ENCODE data around the gene ZMYND11.
"Not testable (repeated sequence)": the region's sequence is repeated elsewhere in the genome, so short reads cannot be mapped to it uniquely, and the experiment has no call there.

ZMYND11 gene

DNA sequence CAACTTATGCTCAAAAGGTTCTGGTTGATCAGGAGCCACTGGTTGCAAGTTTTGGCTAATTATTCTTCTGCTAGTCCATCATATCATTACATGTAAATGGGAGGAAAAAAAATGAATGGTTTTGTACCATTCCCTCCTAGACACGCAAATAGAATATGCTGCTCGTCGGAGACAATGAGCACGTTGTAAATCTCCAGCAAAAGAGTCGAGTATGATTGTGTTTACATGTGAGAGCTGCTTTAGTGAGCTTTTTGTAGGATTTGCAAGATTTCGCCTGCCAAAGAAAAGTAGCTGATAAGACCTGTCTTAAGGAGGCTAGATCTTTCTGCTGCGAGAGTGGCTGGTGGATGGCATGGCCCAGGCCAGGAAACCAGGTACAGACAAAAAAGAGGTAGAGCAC, 109.0 kb downstream of the ZMYND11 start:
- no peak for DNase-seq (ENCODE audit: low read depth in 3 of 3)

DNA sequence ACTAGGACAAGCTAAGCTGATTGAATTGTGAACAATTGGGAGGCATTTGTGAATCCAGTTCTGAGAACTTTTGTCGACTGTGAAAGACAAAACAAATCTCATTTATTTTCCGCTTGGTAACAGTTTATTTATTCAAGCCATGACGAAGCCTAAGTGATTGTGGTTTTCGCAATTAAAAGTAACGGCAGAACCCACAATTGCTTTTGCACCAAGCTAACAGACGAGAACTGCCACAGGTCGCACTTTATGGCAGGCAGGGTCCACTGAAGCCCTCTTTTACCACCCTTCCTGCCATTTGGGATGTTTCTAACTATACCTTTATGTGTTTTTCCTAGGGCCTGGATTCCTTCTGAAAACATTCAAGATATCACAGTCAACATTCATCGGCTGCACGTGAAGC, 111.2 kb downstream of the ZMYND11 start:
- DNase-seq (ENCODE audit: low read depth in 3 of 3): no peak

DNA sequence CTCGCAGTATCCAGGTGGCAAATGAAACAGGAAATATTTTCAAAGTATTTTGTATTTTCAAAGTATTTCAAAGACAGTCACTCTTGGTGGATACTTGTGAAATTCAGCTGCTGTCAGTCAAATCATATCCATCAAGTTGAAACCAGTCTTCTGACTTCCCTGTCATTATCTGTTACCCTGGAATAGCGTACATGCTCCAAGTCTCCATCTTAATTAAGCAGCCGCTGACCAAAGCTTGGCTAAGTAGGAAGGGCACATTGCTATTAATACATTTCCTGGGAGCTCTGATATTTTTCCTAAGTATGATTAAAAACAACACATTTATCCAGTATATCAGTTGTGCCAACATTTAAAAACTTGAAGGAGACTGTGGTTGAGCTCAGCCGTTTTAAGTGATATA, 112.2 kb downstream of the ZMYND11 start:
- no peak for DNase-seq (ENCODE audit: low read depth in 3 of 3)

DNA sequence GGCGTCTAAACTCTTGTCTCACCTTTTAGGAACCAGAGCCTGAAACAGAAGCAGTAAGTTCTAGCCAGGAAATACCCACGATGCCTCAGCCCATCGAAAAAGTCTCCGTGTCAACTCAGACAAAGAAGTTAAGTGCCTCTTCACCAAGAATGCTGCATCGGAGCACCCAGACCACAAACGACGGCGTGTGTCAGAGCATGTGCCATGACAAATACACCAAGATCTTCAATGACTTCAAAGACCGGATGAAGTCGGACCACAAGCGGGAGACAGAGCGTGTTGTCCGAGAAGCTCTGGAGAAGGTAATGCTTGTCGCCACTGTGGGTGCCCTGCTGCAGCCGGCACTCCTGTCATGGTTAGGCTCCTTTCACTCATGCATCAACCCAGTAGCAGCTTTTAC, 113.1 kb downstream of the ZMYND11 start:
- DNase-seq (ENCODE audit: low read depth in 3 of 3): no peak

DNA sequence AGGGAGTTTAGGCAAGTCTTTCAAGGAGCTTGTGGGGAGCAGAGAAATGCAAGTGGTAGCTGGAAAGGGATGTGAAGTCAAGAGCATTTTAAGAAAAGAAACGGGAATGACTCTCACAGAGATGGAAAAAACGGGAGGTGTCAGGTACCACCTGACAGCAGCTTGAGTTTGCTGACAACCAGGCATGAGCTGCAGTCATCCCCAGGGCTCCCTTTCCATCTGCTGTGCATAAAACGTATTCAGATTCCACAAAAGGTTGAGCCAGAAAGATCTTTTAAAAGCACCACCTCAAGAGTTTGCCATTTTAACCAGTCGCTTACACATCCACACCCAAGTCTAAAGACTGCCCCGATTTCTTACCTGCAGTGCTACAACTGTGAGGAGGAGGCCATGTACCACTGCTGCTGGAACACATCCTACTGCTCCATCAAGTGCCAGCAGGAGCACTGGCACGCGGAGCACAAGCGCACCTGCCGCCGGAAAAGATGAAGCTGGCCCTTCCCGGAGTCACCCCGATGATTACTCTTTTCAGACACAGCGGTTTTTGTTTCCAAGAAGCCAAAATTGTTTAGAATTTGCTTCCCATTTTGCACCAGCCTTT, 116.8 kb downstream of the ZMYND11 start:
- no peak for DNase-seq (ENCODE audit: low read depth in 3 of 3)

DNA sequence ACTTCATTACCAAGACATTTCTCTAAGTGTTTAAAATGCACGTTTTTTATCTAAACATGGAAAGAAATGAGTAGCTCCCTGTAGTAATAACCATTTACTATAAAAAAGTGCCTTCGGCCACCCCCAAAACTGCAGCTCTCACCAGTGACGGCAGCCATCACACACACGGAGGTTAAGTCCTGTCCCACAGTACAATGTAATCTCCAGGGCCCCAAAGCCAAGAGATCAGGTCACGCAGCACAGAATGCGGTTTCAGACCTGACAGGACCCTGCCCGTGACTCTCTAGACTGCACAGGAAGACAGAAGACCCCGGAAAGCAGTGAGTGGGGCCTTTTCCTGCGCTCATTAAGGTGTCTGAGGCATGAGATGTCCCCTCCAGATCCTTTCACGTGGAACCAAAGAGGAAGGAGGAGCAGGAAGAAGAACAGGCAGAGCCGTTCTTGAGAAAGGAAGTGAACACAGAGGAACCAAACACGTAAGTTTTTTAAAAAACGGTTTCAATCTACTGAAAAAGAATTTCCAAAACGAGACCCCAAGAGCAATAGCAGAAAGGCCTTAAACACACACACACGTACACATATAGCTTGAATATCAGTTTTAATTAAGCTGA, 125.7 kb downstream of the ZMYND11 start:
- DNase-seq (ENCODE audit: low read depth in 3 of 3): no peak

DNA sequence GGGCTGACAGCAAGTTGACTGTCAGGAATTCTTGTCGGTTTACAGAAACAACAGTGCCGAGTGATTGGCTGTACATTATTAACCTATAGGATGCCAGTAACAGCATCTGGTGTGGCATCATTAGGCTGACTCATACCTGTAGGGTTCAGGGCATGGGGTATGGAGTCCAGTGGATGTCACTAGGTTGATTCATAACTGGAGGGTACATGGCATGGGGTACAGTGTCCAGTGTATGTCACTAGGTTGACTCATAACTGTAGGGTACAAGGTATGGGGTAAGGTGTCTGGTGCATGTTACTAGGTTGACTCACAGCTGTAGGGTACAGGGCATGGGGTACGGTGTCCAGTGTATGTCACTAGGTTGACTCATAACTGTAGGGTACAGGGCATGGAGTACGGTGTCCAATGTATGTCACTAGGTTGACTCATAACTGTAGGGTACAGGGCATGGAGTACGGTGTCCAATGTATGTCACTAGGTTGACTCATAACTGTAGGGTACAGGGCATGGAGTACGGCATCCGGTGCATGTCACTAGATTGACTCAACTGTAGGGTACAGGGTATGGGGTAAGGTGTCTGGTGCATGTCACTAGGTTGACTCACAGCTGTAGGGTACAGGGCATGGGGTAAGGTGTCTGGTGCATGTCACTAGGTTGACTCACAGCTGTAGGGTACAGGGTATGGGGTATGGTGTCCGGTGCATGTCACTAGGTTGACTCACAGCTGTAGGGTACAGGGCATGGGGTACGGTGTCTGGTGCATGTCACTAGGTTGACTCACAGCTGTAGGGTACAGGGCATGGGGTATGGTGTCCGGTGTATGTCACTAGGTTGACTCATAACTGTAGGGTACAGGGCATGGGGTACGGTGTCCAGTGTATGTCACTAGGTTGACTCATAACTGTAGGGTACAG, 129.2 kb downstream of the ZMYND11 start:
- DNase-seq (ENCODE audit: low read depth in 3 of 3): not testable (repeated sequence)

DNA sequence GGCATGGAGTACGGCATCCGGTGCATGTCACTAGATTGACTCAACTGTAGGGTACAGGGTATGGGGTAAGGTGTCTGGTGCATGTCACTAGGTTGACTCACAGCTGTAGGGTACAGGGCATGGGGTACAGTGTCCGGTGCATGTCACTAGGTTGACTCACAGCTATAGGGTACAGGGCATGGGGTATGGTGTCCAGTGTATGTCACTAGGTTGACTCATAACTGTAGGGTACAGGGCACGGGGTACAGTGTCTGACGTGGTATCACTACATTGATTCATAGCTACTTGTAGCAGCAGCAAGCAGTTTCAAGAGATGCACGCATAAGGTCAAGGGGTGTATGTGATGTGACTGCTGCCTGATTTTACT, 129.8 kb downstream of the ZMYND11 start:
- not testable (repeated sequence) for DNase-seq (ENCODE audit: low read depth in 3 of 3)

DNA sequence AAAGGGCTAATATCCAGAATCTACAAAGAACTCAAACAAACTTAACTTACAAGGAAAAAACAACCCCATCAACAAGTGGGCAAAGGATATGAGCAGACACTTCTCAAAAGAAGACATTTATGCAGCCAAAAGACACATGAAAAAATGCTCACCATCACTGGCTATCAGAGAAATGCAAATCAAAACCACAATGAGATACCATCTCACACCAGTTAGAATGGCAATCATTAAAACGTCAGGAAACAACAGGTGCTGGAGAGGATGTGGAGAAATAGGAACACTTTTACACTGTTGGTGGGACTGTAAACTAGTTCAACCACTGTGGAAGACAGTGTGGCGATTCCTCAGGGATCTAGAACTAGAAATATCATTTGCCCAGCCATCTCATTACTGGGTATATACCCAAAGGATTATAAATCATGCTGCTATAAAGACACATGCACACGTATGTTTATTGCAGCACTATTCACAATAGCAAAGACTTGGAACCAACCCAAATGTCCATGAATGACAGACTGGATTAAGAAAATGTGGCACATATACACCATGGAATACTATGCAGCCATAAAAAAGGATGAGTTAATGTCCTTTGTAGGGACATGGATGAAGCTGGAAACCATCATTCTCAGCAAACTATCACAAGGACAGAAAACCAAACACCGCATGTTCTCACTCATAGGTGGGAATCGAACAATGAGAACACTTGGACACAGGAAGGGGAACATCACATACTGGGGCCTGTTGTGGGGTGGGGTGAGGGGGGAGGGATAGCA, 130.7 kb downstream of the ZMYND11 start:
- DNase-seq (ENCODE audit: low read depth in 3 of 3): not testable (repeated sequence)

DNA sequence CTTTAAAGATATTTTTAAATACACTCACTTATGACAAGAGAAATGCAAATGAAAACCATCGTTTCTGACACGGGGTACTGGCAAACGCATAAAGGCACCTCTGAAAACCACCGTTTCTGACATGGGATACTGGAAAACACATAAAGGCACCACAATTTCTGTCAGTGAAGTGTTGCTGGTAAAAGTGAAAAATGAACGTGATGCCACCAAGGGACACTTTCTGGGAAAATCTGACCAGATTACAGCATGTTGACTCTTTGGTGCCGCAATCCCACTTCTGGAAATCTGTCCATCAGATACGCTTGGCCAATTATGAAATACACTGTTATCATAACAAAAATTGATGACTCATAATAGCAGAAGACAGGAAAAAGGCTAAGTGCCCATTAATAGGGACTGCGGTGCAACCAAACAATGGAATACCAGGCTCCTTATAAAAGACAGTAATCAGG, 131.7 kb downstream of the ZMYND11 start:
- DNase-seq (ENCODE audit: low read depth in 3 of 3): no peak

DNA sequence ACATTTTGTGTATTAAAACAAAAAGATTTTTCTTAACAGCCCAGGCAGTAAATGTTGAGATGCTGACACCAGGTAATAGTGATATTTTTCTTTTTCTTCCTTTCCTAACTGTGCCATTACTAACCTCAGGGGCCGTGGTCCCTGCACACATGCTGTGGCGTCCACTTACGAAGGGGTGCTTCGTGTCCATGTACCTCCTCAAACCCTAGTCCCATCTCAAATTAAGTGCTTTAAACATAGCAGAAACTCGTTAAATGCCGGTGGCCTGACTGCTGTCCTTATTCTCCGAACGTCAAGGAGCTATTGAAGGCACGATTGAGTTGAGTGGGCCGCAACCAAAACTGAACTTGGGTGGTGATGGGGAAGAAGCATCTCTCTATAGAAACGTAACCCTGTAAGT, 132.4 kb downstream of the ZMYND11 start:
- no peak for DNase-seq (ENCODE audit: low read depth in 3 of 3)

DNA sequence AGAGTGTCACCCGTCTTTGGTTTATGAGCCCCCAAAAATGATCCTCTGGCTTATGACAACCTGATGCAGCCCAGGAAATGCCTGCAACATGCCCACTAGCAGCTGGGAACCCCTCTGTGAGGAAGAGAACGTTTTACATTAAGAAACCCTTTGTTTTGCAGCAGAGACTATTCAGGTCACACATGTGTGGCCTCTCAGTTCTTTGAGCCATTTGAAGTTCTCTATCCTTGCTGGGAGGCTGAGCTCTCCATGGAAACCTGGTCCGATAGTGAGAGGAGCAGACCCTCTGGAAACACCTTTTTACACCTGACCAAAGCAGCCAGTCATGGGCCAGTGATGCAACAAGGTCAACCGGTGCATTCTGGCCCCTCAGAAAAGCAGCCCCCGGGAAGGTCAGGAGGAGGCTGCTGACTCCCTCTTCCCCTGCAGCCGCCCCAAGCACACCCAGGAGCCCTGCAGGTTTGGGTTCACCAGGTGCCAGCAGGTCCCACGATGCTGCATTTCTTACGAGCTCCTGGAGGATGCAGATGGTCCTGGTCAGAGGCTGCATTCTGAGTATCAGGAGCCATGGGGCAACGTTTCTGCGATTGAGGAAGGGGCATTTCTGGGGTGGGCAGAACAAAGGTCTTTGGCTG, 134.3 kb downstream of the ZMYND11 start:
- DNase-seq (ENCODE audit: low read depth in 3 of 3): no peak

DNA sequence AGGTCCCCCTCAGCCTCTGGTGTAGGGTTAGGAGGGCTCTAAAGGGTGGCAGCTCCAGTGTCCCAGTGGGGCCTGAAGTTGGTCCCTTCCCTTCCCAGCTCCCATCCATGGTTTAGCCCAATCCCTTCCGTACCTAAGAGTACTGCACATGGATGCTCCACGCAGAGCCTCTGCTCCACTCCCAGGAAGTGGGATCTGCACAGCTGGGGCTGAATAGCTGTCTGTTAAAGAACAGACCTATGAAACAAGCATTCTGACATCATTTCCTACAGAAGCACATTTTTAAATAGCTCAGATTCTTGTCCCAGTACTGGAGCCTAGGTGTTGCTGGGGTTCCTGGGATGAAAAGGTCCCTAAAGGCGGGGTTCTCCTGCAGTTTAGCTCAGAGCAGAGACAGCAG, 135.9 kb downstream of the ZMYND11 start:
- no peak for DNase-seq (ENCODE audit: low read depth in 3 of 3)

DNA sequence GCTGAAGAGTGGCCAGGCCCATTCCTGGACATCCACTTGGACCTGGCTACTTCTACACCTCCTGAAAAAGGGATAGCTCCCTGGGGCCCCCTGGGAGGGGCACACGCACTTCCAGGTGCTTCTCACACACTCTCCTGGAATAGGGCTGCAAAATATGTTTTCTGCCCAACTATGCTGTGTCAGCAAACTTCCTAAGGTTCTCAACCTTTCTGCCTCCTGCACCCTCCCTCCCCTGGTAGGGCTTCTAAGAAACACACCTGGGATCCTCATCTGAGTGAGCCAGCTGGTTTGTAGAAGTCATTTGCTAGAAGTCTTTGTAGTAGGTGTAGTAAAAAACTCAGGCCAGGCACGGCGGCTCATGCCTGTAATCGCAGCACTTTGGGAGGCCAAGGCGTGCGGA, 136.5 kb downstream of the ZMYND11 start:
- no peak for DNase-seq (ENCODE audit: low read depth in 3 of 3)

DNA sequence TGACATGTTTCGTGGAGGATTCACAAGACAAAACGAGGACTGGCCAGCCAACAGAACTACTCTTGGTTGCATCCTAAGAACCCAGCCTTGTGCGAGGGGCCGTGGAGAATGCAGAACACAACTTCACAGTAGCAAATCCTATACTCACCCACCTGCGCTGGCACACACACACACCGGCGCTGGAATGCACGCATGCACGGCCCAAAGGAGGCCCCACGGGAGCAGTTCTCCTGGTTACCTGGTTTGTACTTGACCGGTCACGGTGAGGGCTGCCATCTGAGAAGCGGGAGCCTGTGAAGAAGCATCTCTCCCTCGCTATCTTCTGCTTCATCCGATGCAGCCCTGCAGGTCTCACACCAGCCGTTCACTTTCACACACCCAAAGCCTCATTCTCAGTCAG, 137.8 kb downstream of the ZMYND11 start:
- no peak for DNase-seq (ENCODE audit: low read depth in 3 of 3)

DNA sequence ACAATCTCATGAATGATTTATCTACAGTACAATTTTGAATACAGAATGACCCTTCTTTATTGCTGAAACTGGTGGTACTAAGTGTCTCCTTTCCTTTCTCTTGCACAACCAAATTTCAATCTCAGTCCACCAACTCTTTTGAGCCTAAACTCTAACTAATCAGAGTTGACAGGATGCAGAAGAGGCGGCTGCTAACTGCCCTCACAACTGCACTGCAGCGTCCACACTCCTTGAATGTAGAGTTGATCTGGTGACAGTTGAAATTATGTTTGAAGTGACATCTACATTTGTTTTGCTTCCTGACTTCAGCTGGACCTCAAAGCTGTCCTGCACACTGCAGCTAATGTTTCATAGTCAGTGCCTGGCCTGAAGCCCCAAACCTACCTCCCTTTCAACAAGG, 139.6 kb downstream of the ZMYND11 start:
- DNase-seq (ENCODE audit: low read depth in 3 of 3): no peak

DNA sequence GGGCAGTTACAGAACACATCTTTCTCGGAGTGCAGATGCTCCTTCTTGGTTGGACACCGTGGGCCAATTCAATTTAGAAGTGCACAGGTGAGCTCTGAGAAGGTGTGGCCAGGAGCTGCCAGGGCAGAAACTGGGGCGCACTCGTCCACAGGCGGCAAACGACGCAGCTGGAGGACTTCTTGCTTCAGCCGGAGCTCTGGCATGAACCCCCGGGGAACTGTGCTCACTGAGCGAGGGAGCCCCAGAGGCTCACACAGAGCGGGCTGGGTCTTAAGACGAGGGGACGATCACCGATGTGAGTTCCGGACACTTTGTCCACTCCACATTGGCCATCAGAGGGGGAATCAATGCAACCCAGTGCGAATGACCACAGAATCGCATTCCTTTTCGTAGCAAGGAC, 140.4 kb downstream of the ZMYND11 start:
- DNase-seq (ENCODE audit: low read depth in 3 of 3): no peak

DNA sequence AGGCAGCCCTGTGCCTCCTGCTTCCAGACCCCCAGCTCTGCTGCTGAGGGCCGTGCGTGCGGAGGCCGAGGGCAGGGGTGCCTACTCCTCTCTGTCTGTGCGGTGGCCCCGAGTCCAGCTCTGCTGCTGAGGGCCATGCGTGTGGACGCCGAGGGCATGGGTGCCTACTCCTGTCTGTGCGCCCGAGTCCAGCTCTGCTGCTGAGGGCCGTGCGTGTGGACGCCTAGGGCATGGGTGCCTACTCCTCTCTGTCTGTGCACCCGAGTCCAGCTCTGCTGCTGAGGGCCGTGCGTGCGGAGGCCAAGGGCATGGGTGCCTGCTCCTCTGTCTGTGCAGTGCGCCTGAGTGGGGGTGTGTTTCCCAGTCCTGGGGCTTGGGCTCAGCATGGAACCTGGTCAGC, 142.7 kb downstream of the ZMYND11 start:
- no peak for DNase-seq (ENCODE audit: low read depth in 3 of 3)

DNA sequence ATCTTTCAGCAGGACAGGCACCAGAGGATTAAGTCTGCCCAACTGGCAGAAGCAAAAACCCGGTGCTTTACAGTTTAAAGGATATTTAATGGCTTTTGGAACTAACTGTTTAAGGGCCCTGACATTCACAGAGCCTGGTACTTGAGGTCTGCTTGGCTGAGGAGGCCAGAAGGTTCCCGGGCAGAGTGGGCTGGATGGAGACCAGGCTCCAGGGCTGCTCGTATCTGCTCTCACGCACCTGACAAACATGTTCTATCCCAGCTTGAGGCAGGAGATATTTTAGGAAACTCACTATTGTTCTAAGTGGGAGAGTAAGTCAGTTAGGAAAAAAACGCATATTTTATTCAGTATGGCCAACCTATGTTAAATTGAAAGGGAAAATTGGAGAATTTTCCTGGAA, 143.5 kb downstream of the ZMYND11 start:
- no peak for DNase-seq (ENCODE audit: low read depth in 3 of 3)

DNA sequence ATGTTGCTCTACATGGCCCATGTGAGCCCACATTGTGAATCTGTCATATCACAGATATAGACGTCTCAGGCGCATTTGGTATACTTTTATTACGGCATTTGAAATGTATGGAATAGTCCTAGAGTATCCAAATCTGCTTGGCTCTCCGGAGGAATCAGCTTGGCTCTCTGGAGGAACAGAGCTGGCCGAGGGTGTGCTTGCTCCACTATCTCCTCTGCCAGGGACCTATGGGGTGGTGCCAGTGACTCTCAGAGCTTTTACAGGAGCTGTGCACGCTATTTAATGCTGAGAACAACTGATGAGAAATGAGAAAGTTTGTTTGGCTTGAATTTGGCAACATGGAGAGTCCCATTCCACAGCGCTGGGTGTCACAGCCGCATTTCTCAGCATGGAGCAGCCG, 144.0 kb downstream of the ZMYND11 start:
- no peak for DNase-seq (ENCODE audit: low read depth in 3 of 3)

DNA sequence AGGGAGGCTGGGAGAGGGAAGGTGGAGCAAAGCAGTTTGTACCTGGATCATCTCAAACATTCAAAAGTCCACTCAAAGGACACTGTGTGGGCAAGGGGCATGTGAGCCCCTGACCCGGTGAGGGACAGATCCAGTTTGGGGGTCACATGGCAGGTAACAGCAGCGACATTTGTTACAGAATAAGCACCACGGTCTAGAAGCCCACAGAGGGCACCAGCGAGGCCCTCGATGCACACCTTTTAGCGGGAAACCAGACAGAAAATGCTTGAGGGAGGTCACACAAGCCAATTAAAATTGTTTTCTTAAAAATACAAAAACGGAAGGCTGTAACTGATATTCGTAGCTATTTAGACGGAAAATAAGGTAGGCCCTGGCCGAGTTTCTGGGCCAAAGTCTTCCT, 144.4 kb downstream of the ZMYND11 start:
- DNase-seq (ENCODE audit: low read depth in 3 of 3): no peak
